Rectal smooth muscle tissue (tissue), 1 donor: ENCODE results near the gene CRISP1.

Experiments
- H3K27ac ChIP-seq: one replicate; pipeline ENCODE4 v1.7.0; 2013; ENCODE audit warnings: low read depth, low read length, inconsistent platforms
- H3K27me3 ChIP-seq: one replicate; pipeline ENCODE4 v1.7.0; 2013; ENCODE audit warnings: low read length; ENCODE audit not compliant: control insufficient read depth, insufficient read depth
- H3K36me3 ChIP-seq: one replicate; pipeline ENCODE4 v1.7.0; 2013; ENCODE audit warnings: low read length; ENCODE audit not compliant: control insufficient read depth, insufficient read depth
- H3K4me1 ChIP-seq: one replicate; pipeline ENCODE4 v1.7.0; 2013; ENCODE audit warnings: low read length; ENCODE audit not compliant: control insufficient read depth, insufficient read depth
- H3K4me3 ChIP-seq: one replicate; pipeline ENCODE4 v1.7.0; 2013; ENCODE audit warnings: low read length
- H3K9ac ChIP-seq: one replicate; pipeline ENCODE4 v1.7.0; 2013; ENCODE audit warnings: low read length

The CRISP1 gene

GRCh38 chr6:49890988-49891387 lies 24.7 kb upstream of the CRISP1 start:
- Histone ChIP-seq H3K9ac (no peak overlapping the region), H3K27ac (no peak overlapping the region), H3K36me3 (no peaks in the 10 kb centered on the region), H3K27me3 (no peaks in the 10 kb centered on the region), H3K4me1 (no peaks in the 10 kb centered on the region), H3K4me3 (no peak overlapping the region)

GRCh38 chr6:49888742-49889431 lies 22.6 kb upstream of the CRISP1 start:
- Histone ChIP-seq H3K36me3 (no peaks in the 10 kb centered on the region), H3K4me3 (no peak overlapping the region), H3K27ac (no peak overlapping the region), H3K4me1 (no peaks in the 10 kb centered on the region), H3K9ac (no peak overlapping the region), H3K27me3 (no peaks in the 10 kb centered on the region)

DNA sequence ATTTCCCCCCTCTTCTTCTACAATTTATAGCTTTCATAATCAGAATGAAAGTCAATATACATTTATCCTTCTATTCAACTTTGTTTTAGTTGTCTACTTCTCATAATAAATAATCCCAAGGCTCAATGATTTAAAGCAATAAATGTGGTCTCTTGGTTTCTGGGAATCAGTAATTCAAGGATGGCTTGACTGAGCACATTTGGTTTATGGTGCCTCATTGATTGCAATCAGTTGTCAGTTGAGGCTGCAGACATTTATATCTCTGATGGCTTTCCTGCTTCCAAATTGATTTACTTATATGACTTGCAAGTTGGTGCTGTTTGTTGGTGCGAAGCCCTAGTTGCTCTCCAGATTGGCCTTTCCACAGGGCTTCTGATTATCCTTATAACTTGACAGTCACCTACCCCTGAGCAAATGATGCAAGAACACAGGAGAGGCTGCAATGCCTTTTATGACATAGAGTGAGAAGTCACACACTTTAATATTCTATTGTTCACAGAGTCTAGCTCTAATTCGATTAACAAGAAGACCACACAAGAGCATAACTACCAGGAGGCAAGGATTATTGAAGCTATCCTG lies 2.7 kb upstream of the CRISP1 start:
- Histone ChIP-seq H3K27me3 (no peaks in the 10 kb centered on the region), H3K9ac (no peak overlapping the region), H3K27ac (no peak overlapping the region), H3K36me3 (no peaks in the 10 kb centered on the region), H3K4me3 (no peak overlapping the region), H3K4me1 (no peaks in the 10 kb centered on the region)

DNA sequence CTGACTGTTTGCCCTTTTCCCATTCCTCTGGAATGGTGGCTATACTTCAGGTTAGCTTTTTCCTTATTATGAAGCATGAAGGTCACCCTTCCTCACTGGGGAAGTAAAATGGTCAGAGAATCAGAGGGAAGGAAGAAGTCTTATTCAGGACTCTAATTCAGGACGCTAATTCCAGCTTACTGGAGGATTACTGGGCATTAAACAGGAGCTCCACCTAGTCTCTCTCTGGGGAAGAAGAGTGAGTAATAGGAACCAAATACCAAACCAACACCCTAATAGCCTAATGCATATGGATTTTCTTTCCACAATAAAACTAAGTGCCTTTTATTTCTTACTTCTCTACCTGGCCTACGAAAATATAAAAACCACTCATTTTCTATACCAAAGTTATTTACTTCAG lies 10.1 kb downstream of the CRISP1 start:
- Histone ChIP-seq H3K4me3 (no peak overlapping the region), H3K9ac (no peak overlapping the region), H3K36me3 (no peaks in the 10 kb centered on the region), H3K4me1 (no peaks in the 10 kb centered on the region), H3K27me3 (no peaks in the 10 kb centered on the region), H3K27ac (no peak overlapping the region)

DNA sequence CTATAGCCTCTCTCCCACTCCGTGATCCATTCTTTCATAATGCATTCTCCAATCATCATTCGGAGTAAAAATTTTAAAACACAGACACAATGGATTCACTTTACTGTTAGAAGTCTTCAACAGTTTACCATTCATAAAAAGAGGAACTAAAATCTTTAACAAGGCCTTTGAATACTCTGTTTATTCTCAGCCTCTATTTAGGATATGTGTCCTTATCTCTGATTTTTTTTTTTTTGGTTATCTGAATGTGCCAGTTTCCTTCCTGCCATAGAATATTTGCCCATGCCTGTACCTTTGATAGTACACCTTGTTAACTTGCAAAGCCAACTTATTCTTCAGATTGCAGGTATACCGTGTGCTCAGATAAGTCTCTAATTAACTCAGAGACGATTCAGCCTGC lies 11.1 kb downstream of the CRISP1 start:
- Histone ChIP-seq H3K27ac (no peak overlapping the region), H3K9ac (no peak overlapping the region), H3K36me3 (no peaks in the 10 kb centered on the region), H3K27me3 (no peaks in the 10 kb centered on the region), H3K4me3 (no peak overlapping the region), H3K4me1 (no peaks in the 10 kb centered on the region)

DNA sequence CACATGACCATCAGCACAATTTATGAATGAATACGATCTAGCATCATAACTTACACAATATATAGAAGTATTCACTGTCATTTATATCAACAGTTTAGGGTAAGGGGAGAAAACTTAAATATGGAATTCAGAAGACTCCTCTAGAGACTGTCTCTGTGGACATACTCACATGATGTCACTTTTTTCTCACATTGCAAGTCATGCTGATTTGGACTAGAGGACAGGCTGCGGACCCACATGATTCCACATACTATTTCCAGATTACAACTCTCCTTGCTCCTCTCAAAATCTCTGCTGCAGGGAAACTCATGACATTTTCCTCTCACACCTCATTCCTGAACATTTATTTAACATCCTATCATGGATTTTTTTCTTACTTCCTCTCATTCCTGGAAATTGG lies 13.4 kb downstream of the CRISP1 start:
- Histone ChIP-seq H3K4me3 (no peak overlapping the region), H3K36me3 (no peaks in the 10 kb centered on the region), H3K27ac (no peak overlapping the region), H3K4me1 (no peaks in the 10 kb centered on the region), H3K9ac (no peak overlapping the region), H3K27me3 (no peaks in the 10 kb centered on the region)

DNA sequence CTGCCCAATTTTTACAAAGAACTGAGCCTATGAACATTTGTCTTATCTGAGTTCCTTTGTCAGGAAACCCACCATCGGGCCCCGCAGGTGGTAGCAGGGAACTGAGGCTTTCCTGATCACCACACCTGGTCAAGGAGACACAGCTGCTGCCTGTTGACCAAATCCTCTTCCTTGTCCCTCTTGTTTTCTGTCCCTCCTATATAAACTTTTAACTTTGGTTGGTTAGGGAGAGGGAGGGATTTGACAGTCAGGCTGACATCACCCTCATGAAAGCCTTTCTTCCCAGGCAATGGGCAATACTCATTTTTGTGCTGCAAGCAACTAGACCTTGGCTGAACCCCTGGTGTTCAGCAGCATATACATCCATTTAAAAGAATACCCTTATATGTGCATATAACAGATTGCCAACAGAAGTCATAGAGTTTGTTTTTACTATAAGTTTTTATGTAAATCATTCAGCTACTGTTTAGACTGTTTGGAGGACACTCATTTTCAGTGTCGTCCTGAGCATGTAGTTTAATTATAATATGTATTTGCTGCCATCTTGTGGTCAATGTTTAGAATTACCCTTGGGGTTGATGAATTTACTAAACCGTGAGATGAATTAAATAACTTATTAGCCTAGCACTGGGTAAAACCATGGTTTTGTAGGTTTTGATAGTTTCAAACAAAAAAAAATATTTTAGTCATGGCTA lies 17.0 kb downstream of the CRISP1 start:
- Histone ChIP-seq H3K36me3 (no peaks in the 10 kb centered on the region), H3K27ac (no peak overlapping the region), H3K27me3 (no peaks in the 10 kb centered on the region), H3K4me3 (no peak overlapping the region), H3K9ac (no peak overlapping the region), H3K4me1 (no peaks in the 10 kb centered on the region)

- H3K9ac ChIP-seq = no peak overlapping the region
- H3K4me3 ChIP-seq = no peak overlapping the region
- no peaks in the 10 kb centered on the region for H3K36me3 ChIP-seq
- no peak overlapping the region for H3K27ac ChIP-seq
- H3K4me1 ChIP-seq = no peaks in the 10 kb centered on the region
- no peaks in the 10 kb centered on the region for H3K27me3 ChIP-seq
Measured at GRCh38 chr6:49847673-49848072, 18.7 kb downstream of the CRISP1 start.

GRCh38 chr6:49847014-49847413 lies 19.3 kb downstream of the CRISP1 start:
- H3K27ac ChIP-seq = no peak overlapping the region
- no peaks in the 10 kb centered on the region for H3K4me1 ChIP-seq
- H3K4me3 ChIP-seq = no peak overlapping the region
- H3K27me3 ChIP-seq = no peaks in the 10 kb centered on the region
- H3K9ac ChIP-seq = no peak overlapping the region
- no peaks in the 10 kb centered on the region for H3K36me3 ChIP-seq

DNA sequence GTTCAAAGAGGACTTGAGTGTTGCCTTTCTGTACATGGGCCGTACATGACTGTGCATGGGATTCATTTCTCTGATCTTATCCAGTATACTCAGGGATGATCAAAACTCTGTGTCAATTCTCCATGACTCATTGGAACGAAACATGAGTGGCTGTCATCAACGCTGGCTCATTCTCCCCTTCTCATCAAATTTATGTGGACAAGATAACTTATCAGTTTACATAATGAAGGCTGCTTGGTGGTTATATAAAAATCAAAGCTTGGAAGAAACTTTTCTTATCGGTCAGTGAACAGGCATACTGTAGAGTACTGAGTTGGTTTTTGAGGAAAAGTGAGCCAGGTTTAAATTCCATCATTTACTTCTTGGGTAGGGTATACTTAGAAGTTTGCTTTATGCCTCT lies 24.9 kb downstream of the CRISP1 start:
- no peaks in the 10 kb centered on the region for H3K36me3 ChIP-seq
- H3K27me3 ChIP-seq = no peaks in the 10 kb centered on the region
- no peak overlapping the region for H3K27ac ChIP-seq
- no peak overlapping the region for H3K9ac ChIP-seq
- no peaks in the 10 kb centered on the region for H3K4me1 ChIP-seq
- no peak overlapping the region for H3K4me3 ChIP-seq

DNA sequence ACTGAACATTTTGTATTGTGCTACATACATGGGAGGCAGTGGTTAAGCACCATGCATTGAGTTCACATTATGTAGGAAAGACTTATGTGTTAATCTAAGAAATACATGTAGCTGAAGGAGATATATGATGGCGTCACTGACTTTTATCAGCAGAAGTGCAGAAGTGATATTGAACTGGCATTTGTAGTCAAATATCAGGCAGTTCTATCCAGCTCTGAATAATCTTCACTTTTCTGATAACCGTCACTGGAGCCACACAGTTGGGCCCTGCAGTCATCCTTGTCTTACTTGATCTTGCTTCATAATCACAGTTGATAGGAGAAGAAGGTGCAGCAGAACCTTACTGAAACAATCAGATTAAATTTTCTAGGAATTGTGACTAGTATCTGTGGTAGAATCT lies 26.4 kb downstream of the CRISP1 start:
- Histone ChIP-seq H3K9ac (no peak overlapping the region), H3K27ac (no peak overlapping the region), H3K4me1 (no peaks in the 10 kb centered on the region), H3K27me3 (no peaks in the 10 kb centered on the region), H3K4me3 (no peak overlapping the region), H3K36me3 (no peaks in the 10 kb centered on the region)

DNA sequence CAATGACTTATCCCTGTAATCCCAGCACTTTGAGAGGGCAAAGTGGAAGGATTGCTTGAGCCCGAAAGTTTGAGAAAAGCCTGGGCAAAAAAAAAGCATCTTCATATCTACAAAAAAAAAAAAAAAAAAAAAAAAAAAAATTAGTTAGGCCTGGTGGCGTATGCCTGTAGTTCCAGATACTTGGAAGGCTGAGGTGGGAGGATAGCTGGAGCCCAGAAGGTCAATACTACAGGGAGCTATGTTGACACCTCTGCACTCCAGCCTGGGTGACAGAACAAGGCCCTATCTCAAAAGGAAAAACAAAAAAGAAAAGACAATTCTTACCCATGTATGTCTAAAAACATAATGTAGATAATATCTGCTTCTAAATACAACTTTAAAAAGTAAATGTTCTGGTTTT lies 27.2 kb downstream of the CRISP1 start:
- no peaks in the 10 kb centered on the region for H3K27me3 ChIP-seq
- no peak overlapping the region for H3K27ac ChIP-seq
- no peak overlapping the region for H3K4me3 ChIP-seq
- H3K36me3 ChIP-seq = no peaks in the 10 kb centered on the region
- H3K4me1 ChIP-seq = no peaks in the 10 kb centered on the region
- H3K9ac ChIP-seq = no peak overlapping the region

- Histone ChIP-seq H3K27me3 (no peaks in the 10 kb centered on the region), H3K4me3 (no peak overlapping the region), H3K4me1 (no peaks in the 10 kb centered on the region), H3K9ac (no peak overlapping the region), H3K27ac (no peak overlapping the region), H3K36me3 (no peaks in the 10 kb centered on the region)
Measured at GRCh38 chr6:49835140-49835539, 31.2 kb downstream of the CRISP1 start.
